Stomach smooth muscle (tissue), 2 donors: ENCODE results near the gene FBXL16.
A peak's percentile ranks its signal among the peaks of the same experiment; 100 is the strongest.

Experiments used
- H3K27ac ChIP-seq: one replicate; pipeline ENCODE4 v1.7.0; 2013; ENCODE audit warnings: mild to moderate bottlenecking, low read length, inconsistent platforms
- H3K27me3 ChIP-seq, 2 donors: one replicate each; pipeline ENCODE4 v1.7.0; 2013; ENCODE audit warnings: low read length in 2 of 2; ENCODE audit not compliant: insufficient read depth in 2 of 2, control insufficient read depth in 1 of 2
- H3K36me3 ChIP-seq, 2 donors: one replicate each; pipeline ENCODE4 v1.7.0; 2013; ENCODE audit warnings: low read length in 2 of 2; ENCODE audit not compliant: control insufficient read depth in 2 of 2, insufficient read depth in 2 of 2
- H3K4me1 ChIP-seq: one replicate; pipeline ENCODE4 v1.7.0; 2013; ENCODE audit warnings: low read length; ENCODE audit not compliant: control insufficient read depth, insufficient read depth
- H3K4me3 ChIP-seq, 2 donors: one replicate each; pipeline ENCODE4 v1.7.0; 2013; ENCODE audit warnings: low read length in 2 of 2
- H3K9ac ChIP-seq, 2 donors: one replicate each; pipeline ENCODE4 v1.7.0; 2013; ENCODE audit warnings: low read length in 2 of 2, mild to moderate bottlenecking in 1 of 2
- H3K9me3 ChIP-seq, 2 donors: one replicate each; pipeline ENCODE4 v1.7.0; 2013; ENCODE audit warnings: low read length in 2 of 2; ENCODE audit not compliant: control insufficient read depth in 2 of 2
- donor health status: healthy.
- donor health status: Pancreatic carcinoma.

Gene FBXL16

GRCh38 chr16:734208-734980 is 28.8 kb upstream of the FBXL16 start:
- Histone ChIP-seq H3K27ac (no peak overlapping the region), H3K27me3 (no peaks in the 10 kb centered on the region), H3K36me3 (peaks cover 14 to 41% of the 10 kb centered on the region in 2 donors)

GRCh38 chr16:733382-734207 is 28.0 kb upstream of the FBXL16 start:
- peaks cover 14 to 41% of the 10 kb centered on the region in 2 donors for H3K36me3 ChIP-seq
- no peak overlapping the region for H3K27ac ChIP-seq
- no peak overlapping the region for H3K4me3 ChIP-seq

More at GRCh38 chr16:734208-734980, 28.8 kb upstream of the FBXL16 start:
- no peaks in the 10 kb centered on the region for H3K9me3 ChIP-seq
- H3K4me1 ChIP-seq = peaks cover under 1% of the 10 kb centered on the region
- no peak overlapping the region for H3K4me3 ChIP-seq
- no peak overlapping the region for H3K9ac ChIP-seq

GRCh38 chr16:732936-733335 is 27.3 kb upstream of the FBXL16 start:
- Histone ChIP-seq H3K4me1 (peaks cover 6% of the 10 kb centered on the region), H3K36me3 (peaks cover 14 to 40% of the 10 kb centered on the region in 2 donors), H3K27ac (no peak overlapping the region), H3K4me3 (no peak overlapping the region), H3K27me3 (peaks cover 0 to 3% of the 10 kb centered on the region in 2 donors), H3K9me3 (no peaks in the 10 kb centered on the region), H3K9ac (no peak overlapping the region)

More at GRCh38 chr16:733382-734207, 28.0 kb upstream of the FBXL16 start:
- Histone ChIP-seq H3K4me1 (peaks cover under 1% of the 10 kb centered on the region), H3K9ac (no peak overlapping the region), H3K27me3 (peaks cover 0 to under 1% of the 10 kb centered on the region in 2 donors), H3K9me3 (no peaks in the 10 kb centered on the region)

GRCh38 chr16:732332-732731 is 26.7 kb upstream of the FBXL16 start:
- Histone ChIP-seq H3K4me3 (no peak overlapping the region), H3K9me3 (no peaks in the 10 kb centered on the region), H3K27me3 (peaks cover 5 to 7% of the 10 kb centered on the region in 2 donors), H3K9ac (no peak overlapping the region), H3K4me1 (peaks cover 11% of the 10 kb centered on the region), H3K36me3 (peaks cover 12 to 34% of the 10 kb centered on the region in 2 donors), H3K27ac (no peak overlapping the region)

GRCh38 chr16:730666-731509 is 25.3 kb upstream of the FBXL16 start:
- Histone ChIP-seq H3K27ac (no peak overlapping the region), H3K4me3 (no peak overlapping the region), H3K36me3 (peaks cover 2 to 23% of the 10 kb centered on the region in 2 donors), H3K9me3 (no peaks in the 10 kb centered on the region), H3K9ac (no peak overlapping the region), H3K4me1 (peaks cover 22% of the 10 kb centered on the region), H3K27me3 (peaks cover 15 to 17% of the 10 kb centered on the region in 2 donors)

- Histone ChIP-seq H3K4me1 (peaks cover 22% of the 10 kb centered on the region), H3K27ac (no peak overlapping the region), H3K9ac (no peak overlapping the region), H3K36me3 (peaks cover 0 to 19% of the 10 kb centered on the region in 2 donors), H3K27me3 (peaks cover 22 to 23% of the 10 kb centered on the region in 2 donors), H3K4me3 (no peak overlapping the region), H3K9me3 (no peaks in the 10 kb centered on the region)
Observed at GRCh38 chr16:729768-730665, 24.4 kb upstream of the FBXL16 start.

- Histone ChIP-seq H3K36me3 (peaks cover 0 to 13% of the 10 kb centered on the region in 2 donors), H3K4me1 (peaks cover 22% of the 10 kb centered on the region), H3K27me3 (peaks cover 22 to 26% of the 10 kb centered on the region in 2 donors), H3K9ac (no peak overlapping the region), H3K27ac (no peak overlapping the region), H3K9me3 (no peaks in the 10 kb centered on the region), H3K4me3 (no peak overlapping the region)
Observed at GRCh38 chr16:728890-729744, 23.5 kb upstream of the FBXL16 start.

- Histone ChIP-seq H3K9ac (no peak overlapping the region), H3K4me3 (peak overlapping the region in 1 of 2 donors; percentile 52), H3K36me3 (peaks cover 0 to 7% of the 10 kb centered on the region in 2 donors), H3K27ac (no peak overlapping the region), H3K27me3 (peaks cover 22 to 26% of the 10 kb centered on the region in 2 donors), H3K9me3 (no peaks in the 10 kb centered on the region), H3K4me1 (peaks cover 22% of the 10 kb centered on the region)
Observed at GRCh38 chr16:728131-728889, 22.7 kb upstream of the FBXL16 start.
